HCT116 (cell line): Measurements from ENCODE around the gene HLCS. TPM values are rescaled to one million over a fixed set of nuclear protein-coding genes. Genes with fewer than 3 reads are reported as not detected.

Experiments used
- ATAC-seq: fragments of 200-7000 bp; cut with Tn5 transposase; 2 replicates; pipeline ENCODE4 v1.9.1; 2020; ENCODE audit warnings: mild to moderate bottlenecking, moderate library complexity
- BruUV-seq: library from RNA; stranded (reverse); fragments of 400-500 nt; replicated peaks from 2 replicates; lab custom pipeline; 2021; lab: Mats Ljungman, UMichigan
- CTCF ChIA-PET: fragments of 300-600 bp; sonication (Branson Sonifier 250); formaldehyde crosslinking; loops from one replicate; lab custom pipeline; 2021; ENCODE audit warnings: antibody characterized with exemption; lab: Charles Lee
- POLR2A ChIA-PET: fragments of 300-600, 350-600 bp; sonication (Branson Sonifier 250); formaldehyde crosslinking; loops from one replicate; lab custom pipeline; 2021; ENCODE audit warnings: antibody characterized with exemption; lab: Charles Lee
- RAD21 ChIA-PET, 2 experiments: fragments of 300-600 bp; sonication (Branson Sonifier 250); formaldehyde crosslinking; loops; one replicate each; lab custom pipeline; 2023; ENCODE audit warnings: low total read pairs in 2 of 2; ENCODE audit not compliant: uncharacterized antibody in 2 of 2, unreplicated experiment in 2 of 2, low non-redundant PET in 1 of 2; lab: Charles Lee
- DNase-seq: peaks from one replicate; pipeline ENCODE4 v3.0.0-alpha.2; 2010; ENCODE audit warnings: low read depth, low spot score
- H2AFZ ChIP-seq: fragments of 200-600 bp; shearing (Covaris generic), sonication (generic); 2 replicates; pipeline ENCODE4 v1.6.1; 2017; ENCODE audit warnings: low read depth, mixed run types, mixed read lengths, antibody characterized with exemption, low read length; ENCODE audit not compliant: poor library complexity, severe bottlenecking
- H3K27ac ChIP-seq: 2 replicates; pipeline ENCODE4 v1.5.1; 2012; ENCODE audit warnings: low read depth, low read length
- H3K27me3 ChIP-seq: fragments of 200-600 bp; sonication (generic); 2 replicates; pipeline ENCODE4 v1.6.1; 2016; ENCODE audit warnings: mixed run types, low read length, mixed read lengths; ENCODE audit not compliant: insufficient read depth
- H3K36me3 ChIP-seq, 2 experiments: fragments of 200-500 bp in 1 of 2; fragments of 200-600 bp in 1 of 2; sonication (Bioruptor generic) in 1 of 2; sonication (generic) in 1 of 2; 2 replicates each; pipeline versions ENCODE4 v1.5.1 to v1.6.1; 2014 to 2016; ENCODE audit warnings: low read length in 2 of 2, inconsistent platforms in 1 of 2, mixed read lengths in 1 of 2, mixed run types in 1 of 2; ENCODE audit not compliant: insufficient read depth in 2 of 2, control insufficient read depth in 1 of 2
- H3K4me1 ChIP-seq, 2 experiments: fragments of 200-600 bp in 1 of 2; sonication (generic) in 1 of 2; 2 replicates each; pipeline versions ENCODE4 v1.5.1 to v1.6.1; 2012 to 2017; ENCODE audit warnings: low read length in 2 of 2, inconsistent platforms in 1 of 2, mild to moderate bottlenecking in 1 of 2, mixed read lengths in 1 of 2, mixed run types in 1 of 2, moderate library complexity in 1 of 2; ENCODE audit not compliant: insufficient read depth in 2 of 2, control insufficient read depth in 1 of 2
- H3K4me2 ChIP-seq: fragments of 200-600 bp; sonication (generic); 2 replicates; pipeline ENCODE4 v1.6.1; 2017; ENCODE audit warnings: mixed run types, low read length, mixed read lengths
- H3K4me3 ChIP-seq, 2 experiments: fragments of 200-600 bp in 1 of 2; sonication (generic) in 1 of 2; replicated peaks in 1 of 2; 2 replicates each; pipeline ENCODE4 v1.5.1; 2011 to 2016; ENCODE audit warnings: low read length in 2 of 2, control low read depth in 1 of 2, low read depth in 1 of 2, mild to moderate bottlenecking in 1 of 2, mixed read lengths in 1 of 2, mixed run types in 1 of 2
- H3K79me2 ChIP-seq: fragments of 200-600 bp; sonication (generic); 2 replicates; pipeline ENCODE4 v1.6.1; 2017; ENCODE audit warnings: mild to moderate bottlenecking, mixed run types, low read length, moderate library complexity, mixed read lengths; ENCODE audit not compliant: insufficient read depth
- H3K9ac ChIP-seq: fragments of 200-600 bp; sonication (generic); 2 replicates; pipeline ENCODE4 v1.6.1; 2016; ENCODE audit warnings: low read length, mixed read lengths
- H3K9me2 ChIP-seq: fragments of 200-600 bp; sonication (generic), shearing (Covaris generic); 2 replicates; pipeline ENCODE4 v1.6.1; 2017; ENCODE audit warnings: mixed run types, mild to moderate bottlenecking, moderate library complexity; ENCODE audit not compliant: insufficient read depth
- H3K9me3 ChIP-seq, 2 experiments: fragments of 200-500 bp in 1 of 2; fragments of 200-600 bp in 1 of 2; sonication (Bioruptor generic) in 1 of 2; sonication (generic) in 1 of 2; 2 replicates each; pipeline ENCODE4 v1.6.1; 2014 to 2017; ENCODE audit warnings: low read length in 2 of 2, mixed read lengths in 2 of 2, inconsistent platforms in 1 of 2, low read depth in 1 of 2, mild to moderate bottlenecking in 1 of 2, mixed run types in 1 of 2, moderate library complexity in 1 of 2; ENCODE audit not compliant: control insufficient read depth in 1 of 2, insufficient read depth in 1 of 2
- H4K20me1 ChIP-seq: fragments of 200-600 bp; sonication (generic), shearing (Covaris generic); 2 replicates; pipeline ENCODE4 v1.6.1; 2017; ENCODE audit warnings: mixed run types, mild to moderate bottlenecking, moderate library complexity; ENCODE audit not compliant: insufficient read depth
- CBX3 ChIP-seq: IDR thresholded peaks from 2 replicates; pipeline ENCODE4 v1.6.1; 2012; ENCODE audit warnings: low read depth
- CEBPB ChIP-seq: IDR thresholded peaks from 2 replicates; pipeline ENCODE4 v1.6.1; 2012; ENCODE audit warnings: low read depth
- EGR1 ChIP-seq: IDR thresholded peaks from 2 replicates; pipeline ENCODE4 v1.6.1; 2012; ENCODE audit warnings: low read depth
- EZH2phosphoT487 ChIP-seq: fragments of 200-600 bp; IDR thresholded peaks from 2 replicates; pipeline ENCODE4 v1.6.1; 2018; ENCODE audit warnings: antibody characterized with exemption, borderline replicate concordance
- JUND ChIP-seq: IDR thresholded peaks from 2 replicates; pipeline ENCODE4 v1.6.1; 2012
- RAD21 ChIP-seq: IDR thresholded peaks from 2 replicates; pipeline ENCODE4 v1.6.1; 2012; ENCODE audit warnings: low read depth, mild to moderate bottlenecking
- TCF7L2 ChIP-seq: IDR thresholded peaks from 2 replicates; pipeline ENCODE4 v1.7.0; 2011; ENCODE audit warnings: borderline replicate concordance, inconsistent platforms; ENCODE audit not compliant: insufficient read depth, insufficient read length; ENCODE audit errors: extremely low read depth
- YY1 ChIP-seq: IDR thresholded peaks from 2 replicates; pipeline ENCODE4 v1.6.1; 2011; ENCODE audit warnings: low read length, low read depth, moderate library complexity, mild to moderate bottlenecking; ENCODE audit not compliant: insufficient replicate concordance; ENCODE audit errors: extremely low read depth
- intact Hi-C: fragments of 100-400 bp; cut with micrococcal nuclease; formaldehyde crosslinking; loops from 2 replicates; pipeline ENCODE4 v1.10.0; 2022
- total RNA-seq: library from RNA; stranded (reverse); gene quantifications from one replicate; pipeline ENCODE4 v1.2.1, GENCODE V29; 2021; ENCODE audit not compliant: unreplicated experiment
- TF ChIP-seq, protein P1 (sequence below): IDR thresholded peaks from 2 replicates; pipeline ENCODE4 v1.6.1; 2012
- TF ChIP-seq, protein P2 (sequence below): IDR thresholded peaks from 2 replicates; pipeline ENCODE4 v1.6.1; 2011; ENCODE audit warnings: mild to moderate bottlenecking, low read length, moderate library complexity; ENCODE audit not compliant: insufficient replicate concordance; ENCODE audit errors: extremely low read depth

HLCS gene
- total RNA-seq, 1 experiment from 2014 or later: 18.5 TPM

DNA sequence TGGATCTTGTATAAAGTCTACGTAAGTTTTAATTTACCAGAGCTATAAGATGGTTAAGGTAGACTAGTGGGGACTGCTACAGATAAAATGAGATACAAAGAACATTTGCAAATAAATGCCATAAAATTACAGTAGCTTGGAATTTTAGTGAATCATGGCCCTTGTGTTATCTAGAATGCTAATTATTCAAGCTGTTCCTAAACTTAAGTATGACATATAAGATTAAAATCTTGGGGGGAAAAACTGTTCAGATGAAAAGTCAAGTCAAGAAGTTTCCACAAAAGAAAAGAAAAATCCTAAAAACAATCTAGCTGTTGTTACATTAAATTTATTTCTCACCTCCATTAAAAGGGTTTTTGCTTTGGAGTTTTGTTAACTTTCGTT is 215.9 kb downstream of the HLCS start:
- H3K4me1 ChIP-seq: no peaks in the 10 kb centered on the region; a peak in 1 of 4 replicates
- H3K36me3 ChIP-seq: peaks cover 0 to 5% of the 10 kb centered on the region in 2 experiments; a peak in 1 of 4 replicates
- no peak overlapping the region for H3K9ac ChIP-seq
- no peak overlapping the region for H3K4me3 ChIP-seq
- no peaks in the 10 kb centered on the region for H3K27me3 ChIP-seq
- DNase-seq: no peak
- H3K9me2 ChIP-seq: no peaks in the 10 kb centered on the region
- H3K9me3 ChIP-seq: no peaks in the 10 kb centered on the region
- intact Hi-C loops: loop anchor here (10.0 kb wide), 2 partner anchors 94 to 174 kb away; no protein-coding TSS in a partner anchor
- no peaks in the 10 kb centered on the region for H4K20me1 ChIP-seq
- CTCF ChIA-PET: no interaction called here
- H2AFZ ChIP-seq: no peak overlapping the region
- POLR2A ChIA-PET: no interaction called here
- no peak overlapping the region for H3K4me2 ChIP-seq
- ATAC-seq: no peak
- no peaks in the 10 kb centered on the region for H3K79me2 ChIP-seq
- no peak for TF ChIP-seq JUND
- TF ChIP-seq CBX3: no peak
- no peak for TF ChIP-seq CEBPB
- no peak for TF ChIP-seq EZH2phosphoT487
- TF ChIP-seq, protein P1, sequence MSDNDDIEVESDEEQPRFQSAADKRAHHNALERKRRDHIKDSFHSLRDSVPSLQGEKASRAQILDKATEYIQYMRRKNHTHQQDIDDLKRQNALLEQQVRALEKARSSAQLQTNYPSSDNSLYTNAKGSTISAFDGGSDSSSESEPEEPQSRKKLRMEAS: no peak
- TF ChIP-seq YY1: no peak
- TF ChIP-seq EGR1: no peak
- no peak for TF ChIP-seq RAD21
- TF ChIP-seq TCF7L2: no peak
- TF ChIP-seq, protein P2, sequence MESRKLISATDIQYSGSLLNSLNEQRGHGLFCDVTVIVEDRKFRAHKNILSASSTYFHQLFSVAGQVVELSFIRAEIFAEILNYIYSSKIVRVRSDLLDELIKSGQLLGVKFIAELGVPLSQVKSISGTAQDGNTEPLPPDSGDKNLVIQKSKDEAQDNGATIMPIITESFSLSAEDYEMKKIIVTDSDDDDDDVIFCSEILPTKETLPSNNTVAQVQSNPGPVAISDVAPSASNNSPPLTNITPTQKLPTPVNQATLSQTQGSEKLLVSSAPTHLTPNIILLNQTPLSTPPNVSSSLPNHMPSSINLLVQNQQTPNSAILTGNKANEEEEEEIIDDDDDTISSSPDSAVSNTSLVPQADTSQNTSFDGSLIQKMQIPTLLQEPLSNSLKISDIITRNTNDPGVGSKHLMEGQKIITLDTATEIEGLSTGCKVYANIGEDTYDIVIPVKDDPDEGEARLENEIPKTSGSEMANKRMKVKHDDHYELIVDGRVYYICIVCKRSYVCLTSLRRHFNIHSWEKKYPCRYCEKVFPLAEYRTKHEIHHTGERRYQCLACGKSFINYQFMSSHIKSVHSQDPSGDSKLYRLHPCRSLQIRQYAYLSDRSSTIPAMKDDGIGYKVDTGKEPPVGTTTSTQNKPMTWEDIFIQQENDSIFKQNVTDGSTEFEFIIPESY: no peak
- no TSS peak for BruUV-seq
- RAD21 ChIA-PET: no interaction called here
- H3K27ac ChIP-seq: no peak overlapping the region
